Measurements from ENCODE around the gene CHTF18.

GRCh38 chr16:778447-778846, 10.0 kb upstream of the CHTF18 start:
- TF ChIP-seq, protein P1, sequence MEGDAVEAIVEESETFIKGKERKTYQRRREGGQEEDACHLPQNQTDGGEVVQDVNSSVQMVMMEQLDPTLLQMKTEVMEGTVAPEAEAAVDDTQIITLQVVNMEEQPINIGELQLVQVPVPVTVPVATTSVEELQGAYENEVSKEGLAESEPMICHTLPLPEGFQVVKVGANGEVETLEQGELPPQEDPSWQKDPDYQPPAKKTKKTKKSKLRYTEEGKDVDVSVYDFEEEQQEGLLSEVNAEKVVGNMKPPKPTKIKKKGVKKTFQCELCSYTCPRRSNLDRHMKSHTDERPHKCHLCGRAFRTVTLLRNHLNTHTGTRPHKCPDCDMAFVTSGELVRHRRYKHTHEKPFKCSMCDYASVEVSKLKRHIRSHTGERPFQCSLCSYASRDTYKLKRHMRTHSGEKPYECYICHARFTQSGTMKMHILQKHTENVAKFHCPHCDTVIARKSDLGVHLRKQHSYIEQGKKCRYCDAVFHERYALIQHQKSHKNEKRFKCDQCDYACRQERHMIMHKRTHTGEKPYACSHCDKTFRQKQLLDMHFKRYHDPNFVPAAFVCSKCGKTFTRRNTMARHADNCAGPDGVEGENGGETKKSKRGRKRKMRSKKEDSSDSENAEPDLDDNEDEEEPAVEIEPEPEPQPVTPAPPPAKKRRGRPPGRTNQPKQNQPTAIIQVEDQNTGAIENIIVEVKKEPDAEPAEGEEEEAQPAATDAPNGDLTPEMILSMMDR (conservative IDR thresholded peaks at IDR 0.05; ENCODE audit: low read depth in 2 of 2): no peak
- TF ChIP-seq EZH2 (IDR thresholded peaks at IDR 0.05; ENCODE audit: low read depth, unreplicated experiment) (no peak), JUNB (IDR thresholded peaks at IDR 0.05; ENCODE audit: unreplicated experiment) (no peak), NANOG (IDR thresholded peaks at IDR 0.05; ENCODE audit: borderline replicate concordance) (no peak), POLR2AphosphoS5 (IDR thresholded peaks at IDR 0.05; ENCODE audit: low read depth) (no peak), ZNF331 (CRISPR knock-in tag; IDR thresholded peaks at IDR 0.05; ENCODE audit: low read depth) (no peak), EZH2phosphoT487 (IDR thresholded peaks at IDR 0.05; ENCODE audit: unreplicated experiment) (no peak), CREB1 (CRISPR knock-in tag; IDR thresholded peaks at IDR 0.05; ENCODE audit: low read depth) (no peak), ZNF114 (CRISPR knock-in tag; IDR thresholded peaks at IDR 0.05) (no peak), STAT1 (IDR thresholded peaks at IDR 0.05; ENCODE audit: unreplicated experiment) (no peak)
- TF ChIP-seq, protein P2, sequence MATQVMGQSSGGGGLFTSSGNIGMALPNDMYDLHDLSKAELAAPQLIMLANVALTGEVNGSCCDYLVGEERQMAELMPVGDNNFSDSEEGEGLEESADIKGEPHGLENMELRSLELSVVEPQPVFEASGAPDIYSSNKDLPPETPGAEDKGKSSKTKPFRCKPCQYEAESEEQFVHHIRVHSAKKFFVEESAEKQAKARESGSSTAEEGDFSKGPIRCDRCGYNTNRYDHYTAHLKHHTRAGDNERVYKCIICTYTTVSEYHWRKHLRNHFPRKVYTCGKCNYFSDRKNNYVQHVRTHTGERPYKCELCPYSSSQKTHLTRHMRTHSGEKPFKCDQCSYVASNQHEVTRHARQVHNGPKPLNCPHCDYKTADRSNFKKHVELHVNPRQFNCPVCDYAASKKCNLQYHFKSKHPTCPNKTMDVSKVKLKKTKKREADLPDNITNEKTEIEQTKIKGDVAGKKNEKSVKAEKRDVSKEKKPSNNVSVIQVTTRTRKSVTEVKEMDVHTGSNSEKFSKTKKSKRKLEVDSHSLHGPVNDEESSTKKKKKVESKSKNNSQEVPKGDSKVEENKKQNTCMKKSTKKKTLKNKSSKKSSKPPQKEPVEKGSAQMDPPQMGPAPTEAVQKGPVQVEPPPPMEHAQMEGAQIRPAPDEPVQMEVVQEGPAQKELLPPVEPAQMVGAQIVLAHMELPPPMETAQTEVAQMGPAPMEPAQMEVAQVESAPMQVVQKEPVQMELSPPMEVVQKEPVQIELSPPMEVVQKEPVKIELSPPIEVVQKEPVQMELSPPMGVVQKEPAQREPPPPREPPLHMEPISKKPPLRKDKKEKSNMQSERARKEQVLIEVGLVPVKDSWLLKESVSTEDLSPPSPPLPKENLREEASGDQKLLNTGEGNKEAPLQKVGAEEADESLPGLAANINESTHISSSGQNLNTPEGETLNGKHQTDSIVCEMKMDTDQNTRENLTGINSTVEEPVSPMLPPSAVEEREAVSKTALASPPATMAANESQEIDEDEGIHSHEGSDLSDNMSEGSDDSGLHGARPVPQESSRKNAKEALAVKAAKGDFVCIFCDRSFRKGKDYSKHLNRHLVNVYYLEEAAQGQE (IDR thresholded peaks at IDR 0.05; ENCODE audit: unreplicated experiment): no peak
- TF ChIP-seq, protein P3, sequence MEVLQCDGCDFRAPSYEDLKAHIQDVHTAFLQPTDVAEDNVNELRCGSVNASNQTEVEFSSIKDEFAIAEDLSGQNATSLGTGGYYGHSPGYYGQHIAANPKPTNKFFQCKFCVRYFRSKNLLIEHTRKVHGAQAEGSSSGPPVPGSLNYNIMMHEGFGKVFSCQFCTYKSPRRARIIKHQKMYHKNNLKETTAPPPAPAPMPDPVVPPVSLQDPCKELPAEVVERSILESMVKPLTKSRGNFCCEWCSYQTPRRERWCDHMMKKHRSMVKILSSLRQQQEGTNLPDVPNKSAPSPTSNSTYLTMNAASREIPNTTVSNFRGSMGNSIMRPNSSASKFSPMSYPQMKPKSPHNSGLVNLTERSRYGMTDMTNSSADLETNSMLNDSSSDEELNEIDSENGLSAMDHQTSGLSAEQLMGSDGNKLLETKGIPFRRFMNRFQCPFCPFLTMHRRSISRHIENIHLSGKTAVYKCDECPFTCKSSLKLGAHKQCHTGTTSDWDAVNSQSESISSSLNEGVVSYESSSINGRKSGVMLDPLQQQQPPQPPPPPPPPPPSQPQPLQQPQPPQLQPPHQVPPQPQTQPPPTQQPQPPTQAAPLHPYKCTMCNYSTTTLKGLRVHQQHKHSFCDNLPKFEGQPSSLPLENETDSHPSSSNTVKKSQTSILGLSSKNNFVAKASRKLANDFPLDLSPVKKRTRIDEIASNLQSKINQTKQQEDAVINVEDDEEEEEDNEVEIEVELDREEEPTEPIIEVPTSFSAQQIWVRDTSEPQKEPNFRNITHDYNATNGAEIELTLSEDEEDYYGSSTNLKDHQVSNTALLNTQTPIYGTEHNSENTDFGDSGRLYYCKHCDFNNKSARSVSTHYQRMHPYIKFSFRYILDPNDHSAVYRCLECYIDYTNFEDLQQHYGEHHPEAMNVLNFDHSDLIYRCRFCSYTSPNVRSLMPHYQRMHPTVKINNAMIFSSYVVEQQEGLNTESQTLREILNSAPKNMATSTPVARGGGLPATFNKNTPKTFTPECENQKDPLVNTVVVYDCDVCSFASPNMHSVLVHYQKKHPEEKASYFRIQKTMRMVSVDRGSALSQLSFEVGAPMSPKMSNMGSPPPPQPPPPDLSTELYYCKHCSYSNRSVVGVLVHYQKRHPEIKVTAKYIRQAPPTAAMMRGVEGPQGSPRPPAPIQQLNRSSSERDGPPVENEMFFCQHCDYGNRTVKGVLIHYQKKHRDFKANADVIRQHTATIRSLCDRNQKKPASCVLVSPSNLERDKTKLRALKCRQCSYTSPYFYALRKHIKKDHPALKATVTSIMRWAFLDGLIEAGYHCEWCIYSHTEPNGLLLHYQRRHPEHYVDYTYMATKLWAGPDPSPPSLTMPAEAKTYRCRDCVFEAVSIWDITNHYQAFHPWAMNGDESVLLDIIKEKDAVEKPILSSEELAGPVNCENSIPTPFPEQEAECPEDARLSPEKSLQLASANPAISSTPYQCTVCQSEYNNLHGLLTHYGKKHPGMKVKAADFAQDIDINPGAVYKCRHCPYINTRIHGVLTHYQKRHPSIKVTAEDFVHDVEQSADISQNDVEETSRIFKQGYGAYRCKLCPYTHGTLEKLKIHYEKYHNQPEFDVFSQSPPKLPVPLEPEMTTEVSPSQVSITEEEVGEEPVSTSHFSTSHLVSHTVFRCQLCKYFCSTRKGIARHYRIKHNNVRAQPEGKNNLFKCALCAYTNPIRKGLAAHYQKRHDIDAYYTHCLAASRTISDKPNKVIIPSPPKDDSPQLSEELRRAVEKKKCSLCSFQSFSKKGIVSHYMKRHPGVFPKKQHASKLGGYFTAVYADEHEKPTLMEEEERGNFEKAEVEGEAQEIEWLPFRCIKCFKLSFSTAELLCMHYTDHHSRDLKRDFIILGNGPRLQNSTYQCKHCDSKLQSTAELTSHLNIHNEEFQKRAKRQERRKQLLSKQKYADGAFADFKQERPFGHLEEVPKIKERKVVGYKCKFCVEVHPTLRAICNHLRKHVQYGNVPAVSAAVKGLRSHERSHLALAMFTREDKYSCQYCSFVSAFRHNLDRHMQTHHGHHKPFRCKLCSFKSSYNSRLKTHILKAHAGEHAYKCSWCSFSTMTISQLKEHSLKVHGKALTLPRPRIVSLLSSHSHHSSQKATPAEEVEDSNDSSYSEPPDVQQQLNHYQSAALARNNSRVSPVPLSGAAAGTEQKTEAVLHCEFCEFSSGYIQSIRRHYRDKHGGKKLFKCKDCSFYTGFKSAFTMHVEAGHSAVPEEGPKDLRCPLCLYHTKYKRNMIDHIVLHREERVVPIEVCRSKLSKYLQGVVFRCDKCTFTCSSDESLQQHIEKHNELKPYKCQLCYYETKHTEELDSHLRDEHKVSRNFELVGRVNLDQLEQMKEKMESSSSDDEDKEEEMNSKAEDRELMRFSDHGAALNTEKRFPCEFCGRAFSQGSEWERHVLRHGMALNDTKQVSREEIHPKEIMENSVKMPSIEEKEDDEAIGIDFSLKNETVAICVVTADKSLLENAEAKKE (CRISPR knock-in tag; IDR thresholded peaks at IDR 0.05): no peak
